K562 (cell line): ENCODE data around the gene DLGAP1. TPM values are rescaled to one million over a fixed set of nuclear protein-coding genes. Genes with fewer than 3 reads are reported as not detected.

Experiments
- GATA2 ChIP-seq: sonication (generic); formaldehyde crosslinking; IDR thresholded peaks from 2 replicates; pipeline ENCODE4 v1.4.0; 2020; ENCODE audit warnings: mild to moderate bottlenecking, missing genetic modification reagents
- IFI16 ChIP-seq: fragments of 250-450 bp; sonication (Bioruptor Pico); IDR thresholded peaks from 2 replicates; pipeline ENCODE4 v2.1.2; 2022; ENCODE audit warnings: mild to moderate bottlenecking, inconsistent platforms
- NONO ChIP-seq, 2 experiments: fragments of 200-400 bp in 1 of 2; fragments of 450-650 bp in 1 of 2; formaldehyde crosslinking in 1 of 2; IDR thresholded peaks; 2 replicates each; pipeline ENCODE4 v1.6.1; 2017; ENCODE audit warnings: low read depth in 2 of 2, mild to moderate bottlenecking in 2 of 2, moderate library complexity in 2 of 2, low read length in 1 of 2
- NR2C2 ChIP-seq, 2 experiments: fragments of 200-800 bp in 1 of 2; sonication (Bioruptor generic) in 1 of 2; sonication (generic) in 1 of 2; formaldehyde crosslinking in 1 of 2; IDR thresholded peaks; 2 replicates each; pipeline versions ENCODE4 v1.6.1 to v1.8.0; 2016 to 2022; ENCODE audit warnings: mild to moderate bottlenecking in 1 of 2, missing compliant biosample characterization in 1 of 2, missing genetic modification characterization in 1 of 2, missing genetic modification reagents in 1 of 2
- POLR2B ChIP-seq: fragments of 450-650 bp; IDR thresholded peaks from 2 replicates; pipeline ENCODE4 v1.6.1; 2018; ENCODE audit warnings: low read depth; ENCODE audit not compliant: partially characterized antibody
- RAD51 ChIP-seq: fragments of 450-650 bp; IDR thresholded peaks from 2 replicates; pipeline ENCODE4 v1.7.1; 2016; ENCODE audit warnings: low read depth, mild to moderate bottlenecking, borderline replicate concordance
- RBM15 ChIP-seq: fragments of 200-400 bp; formaldehyde crosslinking; IDR thresholded peaks from 2 replicates; pipeline ENCODE4 v1.6.1; 2018; ENCODE audit warnings: mild to moderate bottlenecking, low read length, moderate library complexity; ENCODE audit not compliant: insufficient read depth
- SNIP1 ChIP-seq: fragments of 450-650 bp; IDR thresholded peaks from 2 replicates; pipeline ENCODE4 v1.7.1; 2017; ENCODE audit warnings: low read depth, mild to moderate bottlenecking
- TCF3 ChIP-seq: sonication (generic); formaldehyde crosslinking; IDR thresholded peaks from 2 replicates; pipeline ENCODE4 v1.4.0; 2020; ENCODE audit warnings: mild to moderate bottlenecking, missing genetic modification reagents
- TEAD1 ChIP-seq, 2 experiments: fragments of 450-650 bp in 1 of 2; sonication (generic) in 1 of 2; formaldehyde crosslinking; IDR thresholded peaks; 2 replicates each; pipeline versions ENCODE4 v1.4.0 to v1.8.0; 2020 to 2022; ENCODE audit warnings: mild to moderate bottlenecking in 2 of 2, missing genetic modification reagents in 1 of 2
- ZNF24 ChIP-seq: fragments of 450-650 bp; IDR thresholded peaks from 2 replicates; pipeline ENCODE4 v1.6.1; 2016
- ZNF311 ChIP-seq: fragments of 250-450 bp; sonication (Bioruptor Pico); IDR thresholded peaks from 2 replicates; pipeline ENCODE4 v1.4.0; 2020; ENCODE audit warnings: mild to moderate bottlenecking, moderate library complexity
- polyA plus RNA-seq, 8 experiments: library from polyadenylated mRNA; depleted of rRNA in 4 of 8; stranded (reverse) in 5 of 8; unstranded in 3 of 8; fragments of >200 nt; fragmentation: Nextera tagmentation in 2 of 8; fragmentation: Illumina TruSeq in 1 of 8; extraction: Ambion mirVana in 2 of 8; extraction: Trizol in 1 of 8; gene quantifications; 2 replicates each; pipeline versions ENCODE4 v1.2.1 to v1.2.3, GENCODE V29; 2011 to 2014; ENCODE audit warnings: inconsistent platforms in 1 of 8, missing spikeins in 1 of 8
- total RNA-seq, 7 experiments: library from RNA; depleted of rRNA in 6 of 7; stranded (reverse); fragments of >200 nt in 6 of 7; fragmentation: Illumina TruSeq in 2 of 7; extraction: Trizol in 2 of 7; gene quantifications; 2 replicates each; pipeline versions ENCODE4 v1.2.1 to v1.2.3, GENCODE V29; 2011 to 2021; ENCODE audit warnings: low replicate concordance in 1 of 7
- TF ChIP-seq, protein P1 (sequence below): fragments of 250-450 bp; sonication (Bioruptor Pico); IDR thresholded peaks from 2 replicates; pipeline ENCODE4 v1.4.0; 2020; ENCODE audit warnings: mild to moderate bottlenecking, moderate library complexity, borderline replicate concordance
- TF ChIP-seq, protein P2 (sequence below): fragments of 250-450 bp; sonication (Bioruptor Pico); IDR thresholded peaks from 2 replicates; pipeline ENCODE4 v1.5.1; 2021; ENCODE audit warnings: mild to moderate bottlenecking
- TF ChIP-seq, protein P3 (sequence below), 2 experiments: fragments of 450-650 bp; IDR thresholded peaks; 2 replicates each; pipeline ENCODE4 v1.6.1; 2016; ENCODE audit warnings: mild to moderate bottlenecking in 2 of 2, borderline replicate concordance in 1 of 2, low read depth in 1 of 2, moderate library complexity in 1 of 2

DLGAP1 gene
- total and polyA plus RNA-seq, 9 of the 15 experiments (the other 6 are each of a cell fraction or from before 2014, with no cell fraction given): 0.04 to 0.22 (median 0.08) TPM

DNA sequence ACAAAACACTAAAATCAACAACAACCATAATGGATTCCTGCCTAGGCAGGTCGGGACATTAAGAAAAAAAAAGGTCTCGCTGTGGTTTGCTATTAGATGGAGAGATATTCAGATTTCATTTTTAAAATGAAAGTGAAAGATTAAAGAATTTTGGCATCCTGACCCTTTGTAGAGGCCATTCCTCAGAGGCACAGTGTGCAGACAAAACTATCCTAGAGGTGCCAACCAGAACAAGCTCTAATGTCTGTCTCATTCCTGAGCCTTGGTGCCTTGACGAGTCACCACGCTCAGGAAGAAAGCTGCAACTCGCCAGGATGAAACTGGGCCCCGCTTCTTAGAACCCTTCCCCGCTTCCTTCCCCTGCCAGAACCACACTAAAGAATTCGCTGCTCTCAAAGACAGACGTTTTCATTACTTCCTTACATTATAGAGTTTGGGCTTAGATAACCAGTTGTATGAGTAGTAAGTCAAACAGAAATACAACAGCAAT lies 849.1 kb downstream of the DLGAP1 start (continued):
- TF ChIP-seq, protein P1, sequence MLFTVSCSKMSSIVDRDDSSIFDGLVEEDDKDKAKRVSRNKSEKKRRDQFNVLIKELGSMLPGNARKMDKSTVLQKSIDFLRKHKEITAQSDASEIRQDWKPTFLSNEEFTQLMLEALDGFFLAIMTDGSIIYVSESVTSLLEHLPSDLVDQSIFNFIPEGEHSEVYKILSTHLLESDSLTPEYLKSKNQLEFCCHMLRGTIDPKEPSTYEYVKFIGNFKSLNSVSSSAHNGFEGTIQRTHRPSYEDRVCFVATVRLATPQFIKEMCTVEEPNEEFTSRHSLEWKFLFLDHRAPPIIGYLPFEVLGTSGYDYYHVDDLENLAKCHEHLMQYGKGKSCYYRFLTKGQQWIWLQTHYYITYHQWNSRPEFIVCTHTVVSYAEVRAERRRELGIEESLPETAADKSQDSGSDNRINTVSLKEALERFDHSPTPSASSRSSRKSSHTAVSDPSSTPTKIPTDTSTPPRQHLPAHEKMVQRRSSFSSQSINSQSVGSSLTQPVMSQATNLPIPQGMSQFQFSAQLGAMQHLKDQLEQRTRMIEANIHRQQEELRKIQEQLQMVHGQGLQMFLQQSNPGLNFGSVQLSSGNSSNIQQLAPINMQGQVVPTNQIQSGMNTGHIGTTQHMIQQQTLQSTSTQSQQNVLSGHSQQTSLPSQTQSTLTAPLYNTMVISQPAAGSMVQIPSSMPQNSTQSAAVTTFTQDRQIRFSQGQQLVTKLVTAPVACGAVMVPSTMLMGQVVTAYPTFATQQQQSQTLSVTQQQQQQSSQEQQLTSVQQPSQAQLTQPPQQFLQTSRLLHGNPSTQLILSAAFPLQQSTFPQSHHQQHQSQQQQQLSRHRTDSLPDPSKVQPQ (CRISPR knock-in tag): no peak
- TF ChIP-seq ZNF24: no peak
- TF ChIP-seq IFI16 (CRISPR knock-in tag): no peak
- no peak for TF ChIP-seq TCF3 (CRISPR knock-in tag)
- TF ChIP-seq NR2C2 (CRISPR knock-in tag; IDR thresholded peaks at IDR 0.05): no peak
- no peak for TF ChIP-seq NR2C2 (tag; IDR thresholded peaks at IDR 0.05)
- no peak; a peak in 1 of 4 replicates for TF ChIP-seq TEAD1 (CRISPR knock-in tag; IDR thresholded peaks at IDR 0.05)
- TF ChIP-seq GATA2 (CRISPR knock-in tag): no peak
- no peak for TF ChIP-seq RBM15
- no peak for TF ChIP-seq RAD51
- TF ChIP-seq POLR2B: no peak
- TF ChIP-seq, protein P2, sequence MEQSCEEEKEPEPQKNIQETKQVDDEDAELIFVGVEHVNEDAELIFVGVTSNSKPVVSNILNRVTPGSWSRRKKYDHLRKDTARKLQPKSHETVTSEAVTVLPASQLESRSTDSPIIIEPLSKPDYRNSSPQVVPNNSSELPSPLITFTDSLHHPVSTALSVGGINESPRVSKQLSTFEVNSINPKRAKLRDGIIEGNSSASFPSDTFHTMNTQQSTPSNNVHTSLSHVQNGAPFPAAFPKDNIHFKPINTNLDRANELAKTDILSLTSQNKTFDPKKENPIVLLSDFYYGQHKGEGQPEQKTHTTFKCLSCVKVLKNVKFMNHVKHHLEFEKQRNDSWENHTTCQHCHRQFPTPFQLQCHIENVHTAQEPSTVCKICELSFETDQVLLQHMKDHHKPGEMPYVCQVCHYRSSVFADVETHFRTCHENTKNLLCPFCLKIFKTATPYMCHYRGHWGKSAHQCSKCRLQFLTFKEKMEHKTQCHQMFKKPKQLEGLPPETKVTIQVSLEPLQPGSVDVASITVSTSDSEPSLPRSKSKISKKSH: no peak
- TF ChIP-seq SNIP1: no peak
- TF ChIP-seq NONO (IDR thresholded peaks at IDR 0.05; ENCODE audit: low read depth in 2 of 2, low read length in 1 of 2): no peak
- TF ChIP-seq, protein P3, sequence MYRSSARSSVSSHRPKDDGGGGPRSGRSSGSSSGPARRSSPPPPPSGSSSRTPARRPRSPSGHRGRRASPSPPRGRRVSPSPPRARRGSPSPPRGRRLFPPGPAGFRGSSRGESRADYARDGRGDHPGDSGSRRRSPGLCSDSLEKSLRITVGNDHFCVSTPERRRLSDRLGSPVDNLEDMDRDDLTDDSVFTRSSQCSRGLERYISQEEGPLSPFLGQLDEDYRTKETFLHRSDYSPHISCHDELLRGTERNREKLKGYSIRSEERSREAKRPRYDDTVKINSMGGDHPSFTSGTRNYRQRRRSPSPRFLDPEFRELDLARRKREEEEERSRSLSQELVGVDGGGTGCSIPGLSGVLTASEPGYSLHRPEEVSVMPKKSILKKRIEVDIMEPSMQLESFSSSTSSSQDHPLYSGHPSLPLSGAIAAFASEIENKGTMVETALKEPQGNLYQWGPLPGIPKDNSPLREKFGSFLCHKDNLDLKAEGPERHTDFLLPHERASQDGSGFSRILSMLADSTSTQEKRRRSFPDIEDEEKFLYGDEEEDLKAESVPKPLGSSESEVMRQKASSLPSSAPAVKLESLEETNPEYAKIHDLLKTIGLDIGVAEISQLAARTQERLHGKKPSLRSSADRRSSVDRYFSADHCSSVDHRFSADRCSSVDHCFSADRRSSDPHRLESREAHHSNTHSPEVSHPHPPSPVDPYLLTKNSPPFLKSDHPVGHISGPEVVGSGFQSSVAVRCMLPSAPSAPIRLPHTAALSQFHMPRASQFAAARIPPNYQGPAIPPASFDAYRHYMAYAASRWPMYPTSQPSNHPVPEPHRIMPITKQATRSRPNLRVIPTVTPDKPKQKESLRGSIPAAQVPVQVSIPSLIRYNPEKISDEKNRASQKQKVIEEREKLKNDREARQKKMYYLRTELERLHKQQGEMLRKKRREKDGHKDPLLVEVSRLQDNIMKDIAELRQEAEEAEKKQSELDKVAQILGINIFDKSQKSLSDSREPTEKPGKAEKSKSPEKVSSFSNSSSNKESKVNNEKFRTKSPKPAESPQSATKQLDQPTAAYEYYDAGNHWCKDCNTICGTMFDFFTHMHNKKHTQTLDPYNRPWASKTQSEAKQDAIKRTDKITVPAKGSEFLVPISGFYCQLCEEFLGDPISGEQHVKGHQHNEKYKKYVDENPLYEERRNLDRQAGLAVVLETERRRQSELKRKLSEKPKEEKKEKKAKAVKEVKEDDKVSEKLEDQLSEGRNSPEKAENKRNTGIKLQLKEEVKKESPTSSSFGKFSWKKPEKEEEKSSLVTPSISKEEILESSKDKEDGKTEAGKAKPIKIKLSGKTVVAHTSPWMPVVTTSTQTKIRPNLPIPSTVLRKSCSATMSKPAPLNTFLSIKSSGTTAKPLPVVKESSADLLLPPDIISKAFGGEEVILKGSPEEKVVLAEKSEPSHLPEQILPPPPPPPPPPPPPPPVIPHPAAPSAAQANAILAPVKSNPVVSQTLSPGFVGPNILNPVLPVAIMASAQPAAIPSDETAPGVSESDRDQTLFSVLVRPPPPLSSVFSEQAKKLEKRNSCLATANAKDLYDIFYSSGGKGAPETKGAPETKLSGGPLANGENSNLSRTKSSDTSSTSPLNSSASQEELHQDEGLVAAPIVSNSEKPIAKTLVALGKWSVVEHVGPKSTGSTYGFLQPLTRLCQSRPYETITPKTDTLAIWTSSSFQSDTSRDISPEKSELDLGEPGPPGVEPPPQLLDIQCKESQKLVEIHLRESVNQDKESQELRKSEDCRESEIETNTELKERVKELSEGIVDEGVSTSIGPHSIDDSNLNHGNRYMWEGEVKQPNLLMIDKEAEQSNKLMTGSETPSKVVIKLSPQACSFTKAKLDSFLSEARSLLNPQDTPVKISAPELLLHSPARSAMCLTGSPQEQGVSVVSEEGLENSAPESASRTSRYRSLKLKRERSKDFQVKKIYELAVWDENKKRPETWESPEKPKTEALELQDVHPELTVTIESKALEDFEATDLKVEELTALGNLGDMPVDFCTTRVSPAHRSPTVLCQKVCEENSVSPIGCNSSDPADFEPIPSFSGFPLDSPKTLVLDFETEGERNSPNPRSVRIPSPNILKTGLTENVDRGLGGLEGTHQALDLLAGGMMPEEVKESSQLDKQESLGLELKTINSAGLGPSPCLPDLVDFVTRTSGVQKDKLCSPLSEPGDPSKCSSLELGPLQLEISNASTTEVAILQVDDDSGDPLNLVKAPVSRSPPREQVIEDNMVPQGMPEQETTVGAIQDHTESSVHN (IDR thresholded peaks at IDR 0.05; ENCODE audit: borderline replicate concordance in 1 of 2, low read depth in 1 of 2): no peak
- no peak; the same call in 1 of the 2 replicates for TF ChIP-seq ZNF311 (CRISPR knock-in tag)
